Measurements from ENCODE around the gene INHBA. TPM values are rescaled to one million over a fixed set of nuclear protein-coding genes. Genes with fewer than 3 reads are reported as not detected.

The INHBA gene
- total RNA-seq, 2 experiments from 2014 or later, result not detected

GRCh38 chr7:41643616-41644015, 59.3 kb downstream of the INHBA start:
- Histone ChIP-seq H4K20me1 (ENCODE audit: insufficient read depth, low read length) (no peaks in the 10 kb centered on the region), H3K4me1 (ENCODE audit: insufficient read depth, low read length, poor library complexity, severe bottlenecking) (no peaks in the 10 kb centered on the region), H3K9me3 (ENCODE audit: low read length) (no peaks in the 10 kb centered on the region), H3K27ac (ENCODE audit: low read depth, low read length, poor library complexity, severe bottlenecking) (no peak overlapping the region), H3K4me2 (ENCODE audit: low read length) (no peak overlapping the region), H3K79me2 (ENCODE audit: insufficient read depth, low read depth, low read length) (no peaks in the 10 kb centered on the region), H3K9me2 (ENCODE audit: insufficient read depth, low read length) (no peaks in the 10 kb centered on the region), H3K4me3 (ENCODE audit: low read depth, low read length, poor library complexity, severe bottlenecking) (no peak overlapping the region), H2AFZ (ENCODE audit: low read length) (no peak overlapping the region), H3K36me3 (ENCODE audit: insufficient read depth, low read length) (no peaks in the 10 kb centered on the region)
- intact Hi-C loops (cut with micrococcal nuclease; ENCODE audit: unreplicated experiment), result no loop called here
- no TSS peak for BruUV-seq (replicated peaks)
- ChIA-PET CTCF (ENCODE audit: unreplicated experiment) (no interaction called here), POLR2A (no interaction called here)
- DNase-seq (ENCODE audit: low spot score), result no peak
- TF ChIP-seq CTCF (conservative IDR thresholded peaks at IDR 0.05; ENCODE audit: low read length), result no peak
- TF ChIP-seq EZH2phosphoT487 (IDR thresholded peaks at IDR 0.05; ENCODE audit: borderline replicate concordance, low read depth, low read length), result no peak

DNA sequence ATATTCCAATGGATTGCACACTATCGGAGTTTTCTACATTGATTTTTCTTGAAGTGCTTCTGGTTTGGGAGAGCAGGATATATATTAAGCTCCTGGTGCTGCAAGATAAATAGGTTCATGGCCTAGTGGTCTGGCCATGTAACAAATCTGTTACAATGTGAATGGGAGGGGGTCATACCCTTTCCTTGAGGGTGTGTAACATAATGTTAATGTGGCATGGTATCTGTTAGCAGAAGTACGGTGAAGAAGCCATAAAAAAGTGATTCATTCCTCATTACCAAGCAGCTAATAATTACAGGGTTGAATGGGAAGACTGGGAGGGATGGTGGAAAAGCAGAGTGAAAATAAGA, 61.2 kb downstream of the INHBA start:
- BruUV-seq (replicated peaks), result no TSS peak
- H3K79me2 ChIP-seq (ENCODE audit: insufficient read depth, low read depth, low read length), result no peaks in the 10 kb centered on the region
- no peaks in the 10 kb centered on the region for H3K4me1 ChIP-seq (ENCODE audit: insufficient read depth, low read length, poor library complexity, severe bottlenecking)
- no peaks in the 10 kb centered on the region for H4K20me1 ChIP-seq (ENCODE audit: insufficient read depth, low read length)
- no peak overlapping the region for H3K27ac ChIP-seq (ENCODE audit: low read depth, low read length, poor library complexity, severe bottlenecking)
- TF ChIP-seq EZH2phosphoT487 (IDR thresholded peaks at IDR 0.05; ENCODE audit: borderline replicate concordance, low read depth, low read length) (no peak), CTCF (conservative IDR thresholded peaks at IDR 0.05; ENCODE audit: low read length) (no peak)
- H3K4me2 ChIP-seq (ENCODE audit: low read length), result no peak overlapping the region
- no peaks in the 10 kb centered on the region for H3K9me2 ChIP-seq (ENCODE audit: insufficient read depth, low read length)
- intact Hi-C loops (cut with micrococcal nuclease; ENCODE audit: unreplicated experiment), result no loop called here
- H3K4me3 ChIP-seq (ENCODE audit: low read depth, low read length, poor library complexity, severe bottlenecking), result no peak overlapping the region
- no peak for DNase-seq (ENCODE audit: low spot score)
- CTCF ChIA-PET (ENCODE audit: unreplicated experiment), result no interaction called here
- H3K36me3 ChIP-seq (ENCODE audit: insufficient read depth, low read length), result no peaks in the 10 kb centered on the region
- H3K9me3 ChIP-seq (ENCODE audit: low read length), result no peaks in the 10 kb centered on the region
- no peak overlapping the region for H2AFZ ChIP-seq (ENCODE audit: low read length)
- POLR2A ChIA-PET, result no interaction called here

DNA sequence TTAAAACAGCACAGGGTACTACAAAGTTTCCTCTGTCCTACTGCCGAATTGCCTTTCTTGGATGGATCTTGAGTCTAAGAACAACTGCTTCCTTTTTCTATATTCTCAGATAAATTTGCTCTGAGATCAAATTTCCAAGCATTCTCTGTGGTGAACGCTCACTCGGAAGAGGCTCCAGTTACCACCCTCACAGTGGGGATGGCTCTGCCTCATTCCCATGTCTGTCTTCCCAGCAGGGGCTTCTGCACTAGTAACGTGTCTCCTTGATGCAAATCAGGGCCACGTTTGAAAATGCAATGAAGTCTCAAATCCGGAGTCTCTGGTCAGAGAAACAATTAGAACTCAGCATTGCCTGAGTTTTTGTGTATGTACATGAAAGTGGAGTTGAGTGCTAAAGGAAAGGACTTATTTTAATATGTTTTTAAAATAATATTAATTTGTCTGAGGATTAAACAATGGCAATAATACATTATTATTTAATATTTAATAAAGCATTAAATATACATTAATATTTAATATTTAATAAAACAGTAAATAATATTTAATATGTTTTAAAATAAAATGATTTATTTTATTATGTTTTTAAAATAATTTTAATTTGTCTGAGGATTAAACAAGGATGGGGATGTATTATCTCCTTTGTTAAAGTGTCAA, 61.8 kb downstream of the INHBA start:
- CTCF ChIA-PET (ENCODE audit: unreplicated experiment), result no interaction called here
- H3K4me2 ChIP-seq (ENCODE audit: low read length), result no peak overlapping the region

More for the DNA sequence above, 61.8 kb downstream of the INHBA start:
- Histone ChIP-seq H4K20me1 (ENCODE audit: insufficient read depth, low read length) (no peaks in the 10 kb centered on the region), H3K9me3 (ENCODE audit: low read length) (no peaks in the 10 kb centered on the region), H3K79me2 (ENCODE audit: insufficient read depth, low read depth, low read length) (no peaks in the 10 kb centered on the region), H2AFZ (ENCODE audit: low read length) (no peak overlapping the region), H3K4me3 (ENCODE audit: low read depth, low read length, poor library complexity, severe bottlenecking) (no peak overlapping the region), H3K4me1 (ENCODE audit: insufficient read depth, low read length, poor library complexity, severe bottlenecking) (no peaks in the 10 kb centered on the region), H3K27ac (ENCODE audit: low read depth, low read length, poor library complexity, severe bottlenecking) (no peak overlapping the region), H3K9me2 (ENCODE audit: insufficient read depth, low read length) (no peaks in the 10 kb centered on the region), H3K36me3 (ENCODE audit: insufficient read depth, low read length) (no peaks in the 10 kb centered on the region)
- intact Hi-C loops (cut with micrococcal nuclease; ENCODE audit: unreplicated experiment), result no loop called here
- TF ChIP-seq CTCF (conservative IDR thresholded peaks at IDR 0.05; ENCODE audit: low read length) (no peak), EZH2phosphoT487 (IDR thresholded peaks at IDR 0.05; ENCODE audit: borderline replicate concordance, low read depth, low read length) (no peak)
- POLR2A ChIA-PET, result no interaction called here
- no peak for DNase-seq (ENCODE audit: low spot score)
- BruUV-seq (replicated peaks), result no TSS peak
